H1 (cell line): Measurements from ENCODE around the gene NRSN1. TPM values are rescaled to one million over a fixed set of nuclear protein-coding genes. Genes with fewer than 3 reads are reported as not detected.

Experiments used
- CTCF ChIA-PET: fragments of 300-600 bp; sonication (Branson Sonifier 250); formaldehyde crosslinking; loops from one replicate; lab custom pipeline; 2021; ENCODE audit not compliant: partially characterized antibody; lab: Charles Lee
- POLR2A ChIA-PET: fragments of 300-600 bp; sonication (Branson Sonifier 250); formaldehyde crosslinking; loops from one replicate; lab custom pipeline; 2021; ENCODE audit warnings: inconsistent platforms; ENCODE audit not compliant: partially characterized antibody; lab: Charles Lee
- DNase-seq, 2 experiments: peaks; one replicate each; pipeline versions ENCODE4 v3.0.0 to v3.0.0-alpha.2; 2010 to 2022; ENCODE audit warnings: low spot score in 2 of 2, low read depth in 1 of 2, mixed read lengths in 1 of 2
- FAIRE-seq: peaks from 2 replicates; lab custom pipeline; 2011; peaks lifted over from hg19 to GRCh38; lab: Jason Lieb, UNC
- H2AFZ ChIP-seq: 2 replicates; pipeline ENCODE4 v1.8.1; 2012; ENCODE audit warnings: low read length, inconsistent platforms
- H2AK5ac ChIP-seq: 2 replicates; pipeline ENCODE4 v1.6.1; 2013; ENCODE audit warnings: low read depth, low read length
- H2BK120ac ChIP-seq: replicated peaks from 2 replicates; pipeline ENCODE3; 2013; ENCODE audit warnings: low read depth, low read length, inconsistent platforms
- H2BK12ac ChIP-seq: 2 replicates; pipeline ENCODE4 v1.6.1; 2013; ENCODE audit warnings: low read depth, low read length
- H2BK15ac ChIP-seq: 2 replicates; pipeline ENCODE4 v1.6.1; 2013; ENCODE audit warnings: low read length
- H2BK20ac ChIP-seq: 2 replicates; pipeline ENCODE4 v1.6.1; 2013; ENCODE audit warnings: low read length
- H2BK5ac ChIP-seq: 2 replicates; pipeline ENCODE4 v1.6.1; 2013; ENCODE audit warnings: low read depth, low read length
- H3K14ac ChIP-seq: 2 replicates; pipeline ENCODE4 v1.6.1; 2013; ENCODE audit warnings: inconsistent platforms; ENCODE audit not compliant: insufficient read length
- H3K18ac ChIP-seq: 2 replicates; pipeline ENCODE4 v1.6.1; 2013; ENCODE audit warnings: low read length; ENCODE audit errors: extremely low read depth
- H3K23ac ChIP-seq: 2 replicates; pipeline ENCODE4 v1.6.1; 2013; ENCODE audit warnings: inconsistent platforms; ENCODE audit not compliant: insufficient read length
- H3K23me2 ChIP-seq: 2 replicates; pipeline ENCODE4 v1.6.1; 2013; ENCODE audit warnings: low read depth, low read length
- H3K27ac ChIP-seq: 2 replicates; pipeline ENCODE4 v1.6.1; 2011; ENCODE audit warnings: low read depth, low read length, inconsistent platforms
- H3K27me3 ChIP-seq, 4 experiments: replicated peaks in 1 of 4; 1 replicate in 1 of 4; 2 replicates in 3 of 4; pipeline versions ENCODE4 v1.6.1 to v1.8.1; 2011 to 2013; ENCODE audit warnings: low read length in 3 of 4, mild to moderate bottlenecking in 3 of 4, inconsistent platforms in 2 of 4, mixed read lengths in 2 of 4, moderate library complexity in 1 of 4; ENCODE audit not compliant: control insufficient read depth in 3 of 4, insufficient read depth in 3 of 4; ENCODE audit errors: extremely low read depth in 1 of 4
- H3K36me3 ChIP-seq, 4 experiments: 2 replicates each; pipeline versions ENCODE4 v1.6.1 to v1.8.1; 2011 to 2013; ENCODE audit warnings: mild to moderate bottlenecking in 4 of 4, low read length in 3 of 4, moderate library complexity in 2 of 4, control low read depth in 1 of 4, inconsistent platforms in 1 of 4; ENCODE audit not compliant: insufficient read depth in 4 of 4, control insufficient read depth in 2 of 4
- H3K4ac ChIP-seq: replicated peaks from 2 replicates; pipeline ENCODE3; 2013; ENCODE audit warnings: low read length, low read depth, mixed read lengths, inconsistent platforms; ENCODE audit not compliant: insufficient read length
- H3K4me1 ChIP-seq, 4 experiments: replicated peaks in 1 of 4; 1 replicate in 1 of 4; 2 replicates in 3 of 4; pipeline versions ENCODE4 v1.6.1 to v1.8.1; 2011 to 2013; ENCODE audit warnings: low read length in 3 of 4, inconsistent platforms in 2 of 4, mixed read lengths in 1 of 4; ENCODE audit not compliant: insufficient read depth in 4 of 4, control insufficient read depth in 3 of 4
- H3K4me2 ChIP-seq, 2 experiments: 2 replicates each; pipeline versions ENCODE4 v1.6.1 to v1.8.1; 2011 to 2013; ENCODE audit warnings: low read depth in 2 of 2, low read length in 2 of 2, control low read depth in 1 of 2, inconsistent platforms in 1 of 2, mild to moderate bottlenecking in 1 of 2; ENCODE audit not compliant: insufficient read depth in 1 of 2
- H3K4me3 ChIP-seq, 4 experiments: fragments of 200-600, 300-600 bp in 1 of 4; sonication (generic), shearing (Covaris generic), sonication (Bioruptor Twin) in 1 of 4; 2 replicates each; pipeline versions ENCODE4 v1.5.1 to v1.8.1; 2011 to 2016; ENCODE audit warnings: low read length in 4 of 4, low read depth in 3 of 4, control low read depth in 2 of 4, inconsistent platforms in 2 of 4, mild to moderate bottlenecking in 2 of 4, mixed read lengths in 1 of 4, moderate library complexity in 1 of 4; ENCODE audit not compliant: insufficient read depth in 2 of 4; ENCODE audit errors: extremely low read depth in 1 of 4
- H3K56ac ChIP-seq: replicated peaks from 2 replicates; pipeline ENCODE3; 2013; ENCODE audit warnings: low read depth, mild to moderate bottlenecking, mixed read lengths, low read length, inconsistent platforms; ENCODE audit not compliant: insufficient read length
- H3K79me1 ChIP-seq: 2 replicates; pipeline ENCODE4 v1.6.1; 2013; ENCODE audit warnings: low read depth, low read length, control low read depth
- H3K79me2 ChIP-seq, 2 experiments: 2 replicates each; pipeline versions ENCODE4 v1.6.1 to v1.8.1; 2012 to 2013; ENCODE audit warnings: low read length in 2 of 2, mild to moderate bottlenecking in 2 of 2, inconsistent platforms in 1 of 2; ENCODE audit not compliant: insufficient read depth in 2 of 2, control insufficient read depth in 1 of 2
- H3K9ac ChIP-seq, 4 experiments: replicated peaks in 1 of 4; 1 replicate in 1 of 4; 2 replicates in 3 of 4; pipeline versions ENCODE4 v1.6.1 to v1.8.1; 2011 to 2013; ENCODE audit warnings: low read depth in 3 of 4, low read length in 3 of 4, control low read depth in 2 of 4, mild to moderate bottlenecking in 2 of 4, moderate library complexity in 2 of 4, inconsistent platforms in 1 of 4; ENCODE audit errors: extremely low read depth in 1 of 4
- H3K9me3 ChIP-seq, 2 experiments: 2 replicates each; pipeline versions ENCODE4 v1.6.1 to v1.8.1; 2012 to 2013; ENCODE audit warnings: mild to moderate bottlenecking in 2 of 2, moderate library complexity in 2 of 2, control low read depth in 1 of 2, inconsistent platforms in 1 of 2, low read depth in 1 of 2, low read length in 1 of 2, mixed read lengths in 1 of 2; ENCODE audit not compliant: insufficient read depth in 2 of 2
- H4K20me1 ChIP-seq, 2 experiments: replicated peaks in 1 of 2; 2 replicates each; pipeline versions ENCODE3 to v1.8.1; 2011 to 2013; ENCODE audit warnings: inconsistent platforms in 2 of 2, low read length in 2 of 2, mild to moderate bottlenecking in 1 of 2; ENCODE audit not compliant: insufficient read depth in 2 of 2, control insufficient read depth in 1 of 2
- H4K5ac ChIP-seq: 2 replicates; pipeline ENCODE4 v1.6.1; 2013; ENCODE audit warnings: low read length, low read depth, mixed read lengths, inconsistent platforms; ENCODE audit not compliant: insufficient read length
- H4K8ac ChIP-seq: 2 replicates; pipeline ENCODE4 v1.8.0; 2013; ENCODE audit warnings: mild to moderate bottlenecking, moderate library complexity, low read length, inconsistent platforms; ENCODE audit not compliant: insufficient read depth; ENCODE audit errors: extremely low read depth
- H4K91ac ChIP-seq: replicated peaks from 2 replicates; pipeline ENCODE3; 2013; ENCODE audit warnings: low read length, mixed read lengths, inconsistent platforms; ENCODE audit not compliant: insufficient read length
- ASH2L ChIP-seq: fragments of 200-600, 300-600 bp; sonication (generic); IDR thresholded peaks from one replicate; pipeline ENCODE4 v1.7.1; 2017; ENCODE audit warnings: low read length
- BCL11A ChIP-seq, 2 experiments: IDR thresholded peaks; one replicate each; pipeline ENCODE4 v1.6.1; 2011; ENCODE audit warnings: low read depth in 2 of 2, low read length in 2 of 2, mild to moderate bottlenecking in 2 of 2
- NRF1 ChIP-seq: IDR thresholded peaks from 2 replicates; pipeline ENCODE4 v1.6.1; 2011; ENCODE audit warnings: mild to moderate bottlenecking, low read depth, low read length, improper control_type of control experiment
- polyA plus RNA-seq, 7 experiments: library from polyadenylated mRNA; depleted of rRNA in 3 of 7; stranded (reverse) in 5 of 7; unstranded in 2 of 7; fragments of >200 nt in 5 of 7; fragments of 200-250 nt in 2 of 7; gene quantifications; 1 replicate in 5 of 7; 2 replicates in 1 of 7; 4 replicates in 1 of 7; pipeline versions ENCODE4 v1.2.1 to v1.2.3, GENCODE V29; 2011 to 2013; ENCODE audit warnings: missing spikeins in 2 of 7, mixed read lengths in 2 of 7
- total RNA-seq: library from RNA; stranded (reverse); fragmentation: NEBNext Ultra II Directional; extraction: Animal tissue kit (Norgen Biotek cat#: 25700); gene quantifications from 2 replicates; pipeline ENCODE4 v1.2.1, GENCODE V29; 2021
- TF ChIP-seq, protein P1 (sequence below): IDR thresholded peaks from 2 replicates; pipeline ENCODE4 v1.6.1; 2011; ENCODE audit warnings: low read length, improper control_type of control experiment

NRSN1 gene
- total and polyA plus RNA-seq, 2 of the 8 experiments (the other 6 are each of a cell fraction or from before 2014, with no cell fraction given), result 0.15 to 0.78 TPM

DNA sequence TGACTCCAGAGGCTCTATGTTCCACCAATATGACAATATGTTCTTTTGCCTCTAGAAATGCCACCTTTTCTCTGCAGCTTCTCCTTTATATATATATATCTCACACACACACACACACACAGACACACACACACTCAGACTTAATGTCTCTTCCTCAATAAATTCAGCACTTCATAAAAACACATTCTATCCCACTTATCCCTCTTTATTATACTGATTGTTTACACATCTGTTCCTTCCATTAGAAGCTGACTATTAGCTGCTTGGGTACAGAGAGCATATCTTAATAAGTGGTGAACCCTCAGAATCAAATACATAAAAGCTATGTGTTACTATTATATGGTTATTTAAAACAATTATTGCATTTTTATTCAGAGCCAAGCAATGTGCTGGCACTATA is 23.3 kb downstream of the NRSN1 start:
- no peaks in the 10 kb centered on the region for H3K79me1 ChIP-seq
- no peak overlapping the region for H3K4me3 ChIP-seq
- H3K23me2 ChIP-seq, result no peaks in the 10 kb centered on the region; the same call in 1 of the 2 replicates
- no peak overlapping the region for H2AK5ac ChIP-seq
- H2AFZ ChIP-seq, result no peak overlapping the region
- no peak overlapping the region for H4K91ac ChIP-seq
- H4K8ac ChIP-seq, result no peak overlapping the region
- no peak overlapping the region for H2BK15ac ChIP-seq
- no peak overlapping the region for H3K56ac ChIP-seq
- H2BK20ac ChIP-seq, result no peak overlapping the region
- ChIA-PET POLR2A (no interaction called here), CTCF (interaction anchor here (0.7 to 1.6 kb wide), 6 partner anchors 9 to 279 kb away, joined by 3 to 6 read pairs (median 4); no protein-coding TSS in a partner anchor)
- no peak overlapping the region for H3K14ac ChIP-seq
- DNase-seq (no peak), FAIRE-seq (no peak)
- no peak overlapping the region for H3K23ac ChIP-seq
- no peaks in the 10 kb centered on the region for H3K79me2 ChIP-seq
- H2BK120ac ChIP-seq, result no peak overlapping the region
- H4K20me1 ChIP-seq, result no peaks in the 10 kb centered on the region
- H2BK5ac ChIP-seq, result no peak overlapping the region
- H3K36me3 ChIP-seq, result no peaks in the 10 kb centered on the region
- no peaks in the 10 kb centered on the region for H3K27me3 ChIP-seq
- H3K18ac ChIP-seq, result no peak overlapping the region
- no peaks in the 10 kb centered on the region for H3K9me3 ChIP-seq
- no peak overlapping the region for H3K27ac ChIP-seq
- no peak overlapping the region for H4K5ac ChIP-seq
- no peak overlapping the region for H3K4ac ChIP-seq
- no peaks in the 10 kb centered on the region for H3K4me1 ChIP-seq
- no peak overlapping the region for H3K4me2 ChIP-seq
- no peak overlapping the region for H3K9ac ChIP-seq
- no peak overlapping the region for H2BK12ac ChIP-seq
- TF ChIP-seq BCL11A (IDR thresholded peaks at IDR 0.05; ENCODE audit: low read depth in 2 of 2, low read length in 2 of 2) (no peak), ASH2L (no peak), NRF1 (no peak)
- TF ChIP-seq, protein P1, sequence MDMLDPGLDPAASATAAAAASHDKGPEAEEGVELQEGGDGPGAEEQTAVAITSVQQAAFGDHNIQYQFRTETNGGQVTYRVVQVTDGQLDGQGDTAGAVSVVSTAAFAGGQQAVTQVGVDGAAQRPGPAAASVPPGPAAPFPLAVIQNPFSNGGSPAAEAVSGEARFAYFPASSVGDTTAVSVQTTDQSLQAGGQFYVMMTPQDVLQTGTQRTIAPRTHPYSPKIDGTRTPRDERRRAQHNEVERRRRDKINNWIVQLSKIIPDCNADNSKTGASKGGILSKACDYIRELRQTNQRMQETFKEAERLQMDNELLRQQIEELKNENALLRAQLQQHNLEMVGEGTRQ, result no peak
